AG04450 (cell line): ENCODE measurements around the gene TMEM244. TPM values are rescaled to one million over a fixed set of nuclear protein-coding genes. Genes with fewer than 3 reads are reported as not detected.

Source experiments
- polyA plus RNA-seq: library from polyadenylated mRNA; depleted of rRNA; stranded (reverse); fragments of >200 nt; gene quantifications from 2 replicates; pipeline ENCODE4 v1.2.3, GENCODE V29; 2011; rRNA removed
- small RNA-seq: library from RNA; depleted of rRNA; stranded (forward); fragments of <200 nt; gene quantifications from one replicate; pipeline ENCODE3, GENCODE V24; 2012; ENCODE audit warnings: low read depth; ENCODE audit not compliant: insufficient read length

TMEM244 gene
- polyA plus RNA-seq, 1 experiment = not detected

Small RNA genes lying within 50 kb of the gene (small RNA-seq; reads per million reads assigned to genes)
- gene AL451046.2 = not detected

Other genes starting within 250 kb of the TMEM244 start
- 11.0 and 13.9 TPM in 2 replicates for gene ARHGAP18, start 151.1 kb downstream of the TMEM244 start, polyA plus RNA-seq
- gene L3MBTL3, start 157.3 kb upstream of the TMEM244 start, polyA plus RNA-seq = 17.0 and 23.2 TPM in 2 replicates